GM23248 (cell line): ENCODE data around the gene VPS26A.

Experiments used
- EZH2 ChIP-seq: fragments of 200-600 bp; sonication (generic); IDR thresholded peaks from 2 replicates; pipeline ENCODE4 v1.6.1; 2018; ENCODE audit warnings: antibody characterized with exemption, mild to moderate bottlenecking; ENCODE audit not compliant: insufficient read depth, poor library complexity, severe bottlenecking
- EZH2phosphoT487 ChIP-seq: fragments of 200-600 bp; sonication (generic); IDR thresholded peaks from 2 replicates; pipeline ENCODE4 v1.6.1; 2018; ENCODE audit warnings: antibody characterized with exemption, moderate library complexity, mild to moderate bottlenecking, low read depth; ENCODE audit not compliant: insufficient read depth

DNA sequence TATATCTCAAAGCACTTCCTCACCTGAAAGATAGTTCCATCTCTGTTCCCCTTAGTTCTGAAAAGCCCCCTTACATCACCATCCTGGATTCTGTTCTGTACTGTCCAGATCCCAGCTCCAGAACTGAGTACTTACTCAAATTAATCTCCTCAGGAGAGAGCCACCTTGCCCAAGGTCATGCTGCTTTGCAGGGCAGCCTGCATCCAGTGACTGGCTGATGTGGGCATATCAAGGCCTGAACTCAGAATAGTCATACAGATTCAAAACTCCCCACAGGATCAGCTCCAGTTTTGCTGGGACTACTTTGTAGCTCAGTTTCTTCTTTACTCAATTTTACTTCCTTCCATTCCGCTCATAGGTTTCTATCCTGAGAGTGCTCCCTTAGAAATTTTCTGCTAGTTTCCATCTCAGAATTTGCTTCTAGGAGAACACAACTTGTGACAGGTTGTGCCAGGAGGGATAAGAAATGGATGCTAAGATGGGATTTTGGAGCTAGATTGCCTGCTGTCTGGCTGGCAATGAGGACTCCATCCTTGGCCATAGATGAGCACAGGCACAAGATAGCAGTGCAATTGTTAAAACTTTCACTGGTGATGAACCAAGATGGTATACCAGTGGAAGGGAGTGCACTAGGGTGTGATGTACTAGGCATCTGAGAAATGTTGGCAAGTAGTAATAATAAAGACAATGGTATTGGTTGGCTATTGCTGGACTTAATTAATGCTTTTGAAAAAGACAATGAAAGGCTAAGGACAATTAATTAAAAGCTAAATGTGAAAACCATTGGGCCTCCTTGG is 18.8 kb upstream of the VPS26A start:
- TF ChIP-seq EZH2: no peak
- no peak for TF ChIP-seq EZH2phosphoT487
